ENCODE data around the gene RET.

The RET gene

DNA sequence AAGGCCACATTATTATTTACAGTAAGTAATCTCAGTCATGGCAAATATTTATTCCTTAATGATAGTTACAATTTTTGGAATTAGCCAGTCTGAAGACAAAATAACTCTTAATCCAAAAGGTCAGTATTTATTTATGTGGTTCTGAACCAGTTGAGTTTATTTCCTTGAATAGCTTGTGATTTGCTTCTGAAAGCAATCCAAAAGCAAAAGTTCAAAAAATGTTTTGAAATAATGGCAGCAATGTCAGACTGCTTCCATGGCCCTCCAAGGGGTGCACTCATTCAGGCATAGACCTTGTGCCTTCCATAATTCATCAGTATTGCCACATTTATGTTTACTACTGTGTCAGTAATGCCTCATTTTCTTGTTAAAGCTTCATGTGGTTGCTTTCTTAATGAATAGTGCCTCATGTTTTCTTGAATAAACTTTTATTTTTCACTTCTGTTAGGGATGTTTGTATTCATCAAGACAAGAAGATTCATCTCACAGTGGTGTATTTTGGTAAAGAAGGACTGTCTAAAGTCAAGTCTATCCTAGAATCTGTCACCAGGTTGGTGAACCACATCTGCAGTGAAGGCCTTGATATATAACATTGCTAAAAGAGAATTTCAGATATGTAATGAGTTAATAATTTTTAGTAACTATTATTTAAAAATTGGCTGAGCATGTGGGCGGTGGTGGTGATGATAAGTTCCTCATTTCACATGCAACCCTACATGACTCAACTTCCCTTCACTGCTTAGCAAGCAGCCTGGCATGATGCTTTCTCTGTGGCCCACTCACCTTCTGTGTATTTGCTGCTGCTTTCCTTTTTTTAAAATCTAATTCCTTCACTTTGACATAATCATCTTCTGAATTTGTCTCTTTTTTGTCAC, 83.4 kb downstream of the RET start:
- no peak for DNase-seq (ENCODE audit: extremely low read depth in 1 of 2, low read depth in 1 of 2)

GRCh38 chr10:43160921-43161255, 84.0 kb downstream of the RET start:
- DNase-seq (ENCODE audit: extremely low read depth in 1 of 2, low read depth in 1 of 2) = no peak

- no peak for DNase-seq (ENCODE audit: extremely low read depth in 1 of 2, low read depth in 1 of 2)
Measured at GRCh38 chr10:43162604-43163003, 85.7 kb downstream of the RET start.

GRCh38 chr10:43166207-43166879, 89.5 kb downstream of the RET start:
- DNase-seq (ENCODE audit: extremely low read depth in 1 of 2, low read depth in 1 of 2) = no peak

DNA sequence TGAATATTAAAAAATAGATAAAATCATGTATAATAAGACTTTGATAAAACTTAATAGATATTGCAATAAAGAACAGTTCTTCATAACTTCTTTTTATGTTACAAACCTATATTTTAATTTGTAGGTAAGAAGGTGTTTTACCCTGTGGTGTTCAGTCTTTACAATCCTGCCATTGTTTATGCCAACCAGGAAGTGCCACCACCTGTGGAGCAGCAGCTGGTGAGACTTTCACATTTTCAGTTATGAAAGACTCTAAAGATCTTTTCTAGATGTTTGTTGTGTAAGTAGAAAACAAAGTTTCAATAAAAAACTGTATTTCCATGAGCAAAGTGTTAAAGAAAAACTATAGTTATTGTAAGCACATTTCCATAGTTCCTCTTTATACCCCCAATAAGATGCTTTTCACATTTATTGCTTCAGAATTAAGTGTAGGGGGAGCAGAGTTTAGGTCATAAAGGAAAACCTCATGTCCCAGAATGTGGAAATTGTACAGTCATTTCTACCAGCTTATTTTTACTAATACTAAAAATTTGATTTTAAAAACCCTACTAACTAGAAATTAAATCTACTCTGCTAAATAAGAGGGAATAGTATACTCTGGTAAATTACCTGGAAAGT, 90.1 kb downstream of the RET start:
- no peak for DNase-seq (ENCODE audit: extremely low read depth in 1 of 2, low read depth in 1 of 2)

- DNase-seq (ENCODE audit: extremely low read depth in 1 of 2, low read depth in 1 of 2) = no peak
Measured at GRCh38 chr10:43167498-43167889, 90.6 kb downstream of the RET start.

- no peak for DNase-seq (ENCODE audit: extremely low read depth in 1 of 2, low read depth in 1 of 2)
Measured at GRCh38 chr10:43170491-43170890, 93.6 kb downstream of the RET start.

GRCh38 chr10:43172645-43173044, 95.8 kb downstream of the RET start:
- no peak for DNase-seq (ENCODE audit: extremely low read depth in 1 of 2, low read depth in 1 of 2)

DNA sequence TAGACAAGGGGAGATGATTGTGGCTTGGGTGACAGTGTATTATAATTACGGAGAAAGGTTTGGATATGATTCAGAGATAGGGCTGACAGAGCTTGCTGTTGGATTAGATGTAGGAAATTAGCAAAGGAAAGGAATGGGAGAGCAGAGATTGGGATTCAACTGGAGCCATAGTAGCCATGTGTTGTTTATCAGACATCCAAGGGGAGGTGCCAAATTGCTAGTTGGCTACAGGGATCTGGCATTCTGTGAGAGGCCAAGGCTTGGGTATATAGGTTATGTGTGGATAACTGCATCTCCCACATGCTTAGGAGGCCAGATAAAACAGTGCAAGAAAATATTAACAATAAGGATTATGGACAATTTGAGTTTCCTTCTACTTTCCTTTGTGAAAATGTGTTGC, 96.3 kb downstream of the RET start:
- no peak for DNase-seq (ENCODE audit: extremely low read depth in 1 of 2, low read depth in 1 of 2)

DNA sequence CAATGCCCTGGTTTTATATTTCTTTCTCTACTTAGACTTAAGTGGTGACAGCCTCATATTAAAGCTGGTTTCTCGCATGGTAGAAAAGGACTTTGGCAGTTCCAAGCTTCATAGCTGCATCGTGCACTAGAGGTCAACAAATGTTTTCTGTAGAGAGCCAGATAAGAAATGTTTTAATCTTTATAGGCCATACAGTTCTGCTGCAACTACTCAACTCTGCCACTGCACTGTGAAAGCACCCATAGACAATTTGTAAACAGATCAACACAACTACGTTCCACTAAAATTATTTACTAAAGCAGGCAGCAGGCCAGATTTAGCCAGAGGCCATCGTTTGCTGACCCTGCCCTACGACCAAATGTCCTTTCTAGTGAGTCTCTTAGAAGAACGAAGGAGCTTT, 98.1 kb downstream of the RET start:
- DNase-seq (ENCODE audit: extremely low read depth in 1 of 2, low read depth in 1 of 2) = no peak

DNA sequence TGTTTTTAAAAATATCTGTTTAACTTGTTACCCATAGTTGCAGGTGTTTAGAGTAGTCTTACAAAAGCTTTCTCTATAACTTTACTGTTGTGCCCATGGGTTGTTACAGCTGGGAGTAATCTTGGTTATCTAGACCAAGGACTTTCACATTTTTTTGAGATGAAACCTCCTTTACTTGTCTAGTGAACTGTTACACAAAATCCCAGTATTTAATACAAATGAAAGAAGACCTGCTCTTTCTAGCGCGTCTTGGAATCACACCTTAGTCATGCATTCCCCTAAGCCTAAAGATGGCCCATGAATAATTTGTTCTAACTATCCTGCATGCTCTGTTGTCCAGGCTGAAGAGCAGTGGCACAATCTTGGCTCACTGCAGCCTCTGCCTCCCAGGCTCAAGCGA, 99.4 kb downstream of the RET start:
- DNase-seq (ENCODE audit: extremely low read depth in 1 of 2, low read depth in 1 of 2) = no peak

DNA sequence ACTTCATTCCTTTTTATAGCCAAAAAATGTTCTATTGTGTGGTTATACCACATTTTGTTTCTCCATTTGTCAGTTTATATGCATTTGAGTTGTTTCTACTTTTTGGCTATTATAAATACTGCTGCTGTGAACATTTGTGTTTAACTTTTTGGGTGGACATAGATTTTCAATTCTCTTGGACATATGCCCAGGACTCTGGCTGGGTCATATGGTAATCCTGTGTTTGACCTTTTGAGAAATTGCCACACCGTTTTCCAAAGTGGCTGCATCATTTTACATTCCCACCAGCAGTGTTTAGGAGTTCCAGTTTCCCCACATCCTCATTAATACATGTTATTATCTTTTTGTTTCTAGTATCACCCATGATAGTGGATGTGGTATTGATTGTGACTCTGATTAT, 100.7 kb downstream of the RET start:
- no peak for DNase-seq (ENCODE audit: extremely low read depth in 1 of 2, low read depth in 1 of 2)
